ENCODE data around the gene RLN3. TPM values are rescaled to one million over a fixed set of nuclear protein-coding genes. Genes with fewer than 3 reads are reported as not detected.
"Not testable (repeated sequence)": the region's sequence is repeated elsewhere in the genome, so short reads cannot be mapped to it uniquely, and the experiment has no call there.

RLN3 gene
- total RNA-seq, 1 donor from 2014 or later = not detected

DNA sequence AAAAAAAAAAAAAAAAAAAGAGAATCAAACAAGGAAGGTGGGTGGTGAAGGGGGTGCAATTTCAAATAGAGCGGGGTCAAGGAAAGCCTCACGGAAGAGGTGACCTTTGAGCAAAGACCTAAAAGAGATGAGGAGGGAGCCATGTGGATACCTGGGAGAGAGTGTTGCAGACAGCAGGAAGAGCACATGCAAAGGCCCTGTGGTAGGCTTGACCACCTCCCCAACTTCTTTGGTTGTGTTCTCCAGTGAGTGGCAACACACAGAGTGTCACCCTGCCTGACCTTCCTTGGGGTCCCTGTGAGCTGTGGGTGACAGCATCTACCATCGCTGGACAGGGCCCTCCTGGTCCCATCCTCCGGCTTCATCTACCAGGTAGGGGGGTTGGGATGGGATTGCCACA lies 22.6 kb downstream of the RLN3 start:
- Mint-ChIP-seq H3K27ac (ENCODE audit: unreplicated experiment) (no peak overlapping the region), H3K4me3 (no peak overlapping the region), H3K27me3 (ENCODE audit: low read depth) (peaks cover 3% of the 10 kb centered on the region), H3K4me1 (no peaks in the 10 kb centered on the region), H3K36me3 (ENCODE audit: low read depth) (no peaks in the 10 kb centered on the region), H3K9me3 (no peaks in the 10 kb centered on the region)
- DNase-seq (ENCODE audit: low read depth, low spot score) = no peak
- TF ChIP-seq, protein P1, sequence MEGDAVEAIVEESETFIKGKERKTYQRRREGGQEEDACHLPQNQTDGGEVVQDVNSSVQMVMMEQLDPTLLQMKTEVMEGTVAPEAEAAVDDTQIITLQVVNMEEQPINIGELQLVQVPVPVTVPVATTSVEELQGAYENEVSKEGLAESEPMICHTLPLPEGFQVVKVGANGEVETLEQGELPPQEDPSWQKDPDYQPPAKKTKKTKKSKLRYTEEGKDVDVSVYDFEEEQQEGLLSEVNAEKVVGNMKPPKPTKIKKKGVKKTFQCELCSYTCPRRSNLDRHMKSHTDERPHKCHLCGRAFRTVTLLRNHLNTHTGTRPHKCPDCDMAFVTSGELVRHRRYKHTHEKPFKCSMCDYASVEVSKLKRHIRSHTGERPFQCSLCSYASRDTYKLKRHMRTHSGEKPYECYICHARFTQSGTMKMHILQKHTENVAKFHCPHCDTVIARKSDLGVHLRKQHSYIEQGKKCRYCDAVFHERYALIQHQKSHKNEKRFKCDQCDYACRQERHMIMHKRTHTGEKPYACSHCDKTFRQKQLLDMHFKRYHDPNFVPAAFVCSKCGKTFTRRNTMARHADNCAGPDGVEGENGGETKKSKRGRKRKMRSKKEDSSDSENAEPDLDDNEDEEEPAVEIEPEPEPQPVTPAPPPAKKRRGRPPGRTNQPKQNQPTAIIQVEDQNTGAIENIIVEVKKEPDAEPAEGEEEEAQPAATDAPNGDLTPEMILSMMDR (conservative IDR thresholded peaks at IDR 0.05) = no peak

DNA sequence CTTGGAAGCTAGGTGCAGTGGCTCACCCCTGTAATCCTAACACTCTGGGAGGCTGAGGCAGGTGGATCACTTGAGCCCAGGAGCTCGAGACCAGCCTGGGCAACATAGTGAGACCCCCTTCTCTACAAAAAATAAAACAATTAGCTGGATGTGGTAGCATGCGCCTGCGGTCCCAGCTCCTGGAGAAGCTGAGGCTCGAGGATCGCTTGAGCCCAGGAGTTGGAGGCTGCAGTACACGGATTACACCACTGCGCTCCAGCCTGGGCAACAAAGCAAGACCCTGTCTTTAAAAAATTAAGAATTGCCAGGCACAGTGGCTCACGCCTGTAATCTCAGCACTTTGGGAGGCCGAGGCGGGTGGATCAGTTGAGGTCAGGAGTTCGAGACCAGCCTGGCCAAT lies 23.0 kb downstream of the RLN3 start:
- H3K36me3 Mint-ChIP-seq (ENCODE audit: low read depth); H3K4me1 Mint-ChIP-seq; H3K4me3 Mint-ChIP-seq; DNase-seq (ENCODE audit: low read depth, low spot score); H3K27ac Mint-ChIP-seq (ENCODE audit: unreplicated experiment); H3K27me3 Mint-ChIP-seq (ENCODE audit: low read depth); H3K9me3 Mint-ChIP-seq: not testable (repeated sequence)
- TF ChIP-seq, protein P1 (conservative IDR thresholded peaks at IDR 0.05) = peak; percentile 36

DNA sequence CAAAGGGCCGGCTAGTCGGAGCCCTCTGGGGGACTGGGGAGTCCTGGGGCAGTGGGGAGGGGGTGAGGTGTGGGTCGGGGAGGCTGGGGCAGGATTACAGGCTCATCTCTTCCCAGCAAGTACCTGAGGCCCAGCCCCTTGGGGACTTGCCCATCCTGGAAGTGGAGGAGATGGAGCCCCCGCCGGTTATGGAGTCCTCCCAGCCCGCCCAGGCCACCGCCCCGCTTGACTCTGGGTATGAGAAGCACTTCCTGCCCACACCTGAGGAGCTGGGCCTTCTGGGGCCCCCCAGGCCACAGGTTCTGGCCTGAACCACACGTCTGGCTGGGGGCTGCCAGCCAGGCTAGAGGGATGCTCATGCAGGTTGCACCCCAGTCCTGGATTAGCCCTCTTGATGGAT lies 24.0 kb downstream of the RLN3 start:
- Mint-ChIP-seq H3K4me1 (no peaks in the 10 kb centered on the region), H3K27ac (ENCODE audit: unreplicated experiment) (no peak overlapping the region), H3K9me3 (no peaks in the 10 kb centered on the region), H3K4me3 (no peak overlapping the region), H3K27me3 (ENCODE audit: low read depth) (peaks cover 8% of the 10 kb centered on the region), H3K36me3 (ENCODE audit: low read depth) (no peaks in the 10 kb centered on the region)
- no peak for DNase-seq (ENCODE audit: low read depth, low spot score)
- TF ChIP-seq, protein P1 (conservative IDR thresholded peaks at IDR 0.05) = no peak

DNA sequence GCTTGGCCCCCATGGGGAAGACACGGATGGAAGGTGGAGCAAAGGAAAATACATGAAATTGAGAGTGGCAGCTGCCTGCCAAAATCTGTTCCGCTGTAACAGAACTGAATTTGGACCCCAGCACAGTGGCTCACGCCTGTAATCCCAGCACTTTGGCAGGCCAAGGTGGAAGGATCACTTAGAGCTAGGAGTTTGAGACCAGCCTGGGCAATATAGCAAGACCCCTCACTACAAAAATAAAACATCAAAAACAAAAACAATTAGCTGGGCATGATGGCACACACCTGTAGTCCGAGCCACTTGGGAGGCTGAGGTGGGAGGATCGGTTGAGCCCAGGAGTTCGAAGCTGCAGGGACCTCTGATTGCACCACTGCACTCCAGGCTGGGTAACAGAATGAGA lies 24.5 kb downstream of the RLN3 start:
- Mint-ChIP-seq H3K4me1 (no peaks in the 10 kb centered on the region), H3K27ac (ENCODE audit: unreplicated experiment) (no peak overlapping the region), H3K36me3 (ENCODE audit: low read depth) (no peaks in the 10 kb centered on the region), H3K27me3 (ENCODE audit: low read depth) (peaks cover 9% of the 10 kb centered on the region), H3K4me3 (no peak overlapping the region), H3K9me3 (no peaks in the 10 kb centered on the region)
- DNase-seq (ENCODE audit: low read depth, low spot score) = no peak
- TF ChIP-seq, protein P1 (conservative IDR thresholded peaks at IDR 0.05) = no peak

DNA sequence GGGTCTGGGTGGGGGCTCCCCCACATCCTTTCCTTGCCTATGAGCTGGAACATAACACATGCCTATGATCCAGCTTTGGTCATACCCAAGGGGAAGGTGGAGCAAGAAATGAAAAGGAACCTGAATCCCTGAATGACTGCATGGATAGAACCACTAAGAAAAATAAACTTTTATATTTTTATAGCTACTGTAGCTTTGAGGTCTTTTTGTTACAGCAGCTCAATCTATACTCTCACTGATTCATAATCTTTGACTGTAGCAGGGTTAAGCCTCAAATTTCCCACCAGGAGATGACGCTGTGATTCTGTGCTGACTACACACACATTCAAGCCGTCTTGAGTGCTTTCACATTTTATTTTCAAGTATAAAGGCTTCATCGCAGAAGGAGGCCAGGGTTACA lies 25.1 kb downstream of the RLN3 start:
- no peaks in the 10 kb centered on the region for H3K36me3 Mint-ChIP-seq (ENCODE audit: low read depth)
- H3K9me3 Mint-ChIP-seq = no peaks in the 10 kb centered on the region

More for the DNA sequence above, 25.1 kb downstream of the RLN3 start:
- H3K4me3 Mint-ChIP-seq = no peak overlapping the region
- no peaks in the 10 kb centered on the region for H3K4me1 Mint-ChIP-seq
- H3K27ac Mint-ChIP-seq (ENCODE audit: unreplicated experiment) = no peak overlapping the region
- peaks cover 14% of the 10 kb centered on the region for H3K27me3 Mint-ChIP-seq (ENCODE audit: low read depth)
- TF ChIP-seq, protein P1 (conservative IDR thresholded peaks at IDR 0.05) = no peak
- DNase-seq (ENCODE audit: low read depth, low spot score) = no peak

Measured in neural crest cell (in vitro differentiated cells).